Measurements from ENCODE around the gene GNL2.

DNA sequence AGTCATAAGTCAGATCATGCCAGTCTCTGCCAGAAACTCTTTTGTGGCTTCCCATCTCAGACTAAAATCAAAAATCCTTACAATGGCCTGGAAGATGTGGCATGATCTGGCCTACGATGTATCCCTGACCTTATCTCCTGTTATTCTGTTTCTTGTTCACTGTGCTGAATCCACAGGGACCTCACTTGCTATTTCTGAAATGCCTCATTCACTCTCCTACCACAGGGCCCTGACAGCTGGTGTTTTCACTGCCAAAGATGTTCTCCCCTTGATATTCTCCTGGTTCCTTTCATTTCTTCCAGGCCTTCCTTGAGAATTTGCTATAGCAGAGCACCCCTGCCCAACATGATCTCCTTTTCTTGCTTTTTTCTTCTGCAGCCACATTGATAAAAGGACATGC, 37.3 kb downstream of the GNL2 start:
- TF ChIP-seq CTCF (IDR thresholded peaks at IDR 0.05; ENCODE audit: low read depth, low read length) = no peak
- TF ChIP-seq EZH2phosphoT487 (IDR thresholded peaks at IDR 0.05; ENCODE audit: low read depth) = no peak

All from OCI-LY3 (cell line).